Measurements from ENCODE around the gene BCL6. TPM values are rescaled to one million over a fixed set of nuclear protein-coding genes. Genes with fewer than 3 reads are reported as not detected.

Gene BCL6
- polyA plus RNA-seq, 1 donor (not counting 4 experiments of a cell fraction or from before 2014, with no cell fraction given) = 7.7 TPM

- H3K4me2 ChIP-seq (ENCODE audit: control insufficient read depth, extremely low read depth, insufficient read depth, low read depth, low read length) = no peak overlapping the region
- dilution Hi-C loops (cut with MboI; ENCODE audit: extremely low pct_ligation_motif_present, low sequenced_read_pairs) = loop anchor here (25.0 kb wide), 1 partner anchor 374 kb away; no protein-coding TSS in a partner anchor
- DNase-seq (ENCODE audit: low read depth, low spot score) = no peak
- H3K9me3 ChIP-seq (ENCODE audit: control insufficient read depth, low read depth, low read length) = peaks cover 3% of the 10 kb centered on the region
- H3K4me3 ChIP-seq (ENCODE audit: control insufficient read depth in 2 of 3, extremely low read depth in 1 of 3, insufficient read depth in 2 of 3, low read depth in 1 of 3, low read length in 3 of 3) = no peak overlapping the region
- H3K9ac ChIP-seq (ENCODE audit: control insufficient read depth, extremely low read depth, insufficient read depth, low read length) = no peak overlapping the region
- no peaks in the 10 kb centered on the region for H3K79me2 ChIP-seq (ENCODE audit: control insufficient read depth, insufficient read depth, low read length)
- no peak for FAIRE-seq
- H4K20me1 ChIP-seq (ENCODE audit: control insufficient read depth, extremely low read depth, insufficient read depth, low read length) = no peaks in the 10 kb centered on the region
- H3K36me3 ChIP-seq (ENCODE audit: control insufficient read depth in 2 of 2, extremely low read depth in 1 of 2, insufficient read depth in 2 of 2, low read length in 2 of 2) = no peaks in the 10 kb centered on the region
- no peak overlapping the region for H2AFZ ChIP-seq (ENCODE audit: control insufficient read depth, low read length)
- no peaks in the 10 kb centered on the region for H3K9me1 ChIP-seq (ENCODE audit: control insufficient read depth, extremely low read depth, insufficient read depth, low read length)
- no peaks in the 10 kb centered on the region for H3K4me1 ChIP-seq (ENCODE audit: control insufficient read depth, extremely low read depth, insufficient read depth, low read length)
- TF ChIP-seq EZH2 (IDR thresholded peaks at IDR 0.05; ENCODE audit: low read length) (no peak), CTCF (optimal IDR thresholded peaks at IDR 0.05 in 1 of 3, IDR thresholded peaks at IDR 0.05 in 1 of 3, conservative IDR thresholded peaks at IDR 0.05 in 1 of 3; ENCODE audit: extremely low read depth in 1 of 3, insufficient read depth in 2 of 3, low read length in 3 of 3) (no peak)
- H3K27ac ChIP-seq (ENCODE audit: control insufficient read depth, insufficient read depth, low read length) = no peak overlapping the region
- peaks cover 10% of the 10 kb centered on the region for H3K27me3 ChIP-seq (ENCODE audit: control insufficient read depth, extremely low read depth, insufficient read depth, low read length)
These were observed 59.3 kb downstream of the BCL6 start for GRCh38 chr3:187685948-187686347.

GRCh38 chr3:187684880-187685279 lies 60.4 kb downstream of the BCL6 start:
- no peak for DNase-seq (ENCODE audit: low read depth, low spot score)
- peaks cover 9% of the 10 kb centered on the region for H3K27me3 ChIP-seq (ENCODE audit: control insufficient read depth, extremely low read depth, insufficient read depth, low read length)
- dilution Hi-C loops (cut with MboI; ENCODE audit: extremely low pct_ligation_motif_present, low sequenced_read_pairs) = loop anchor here (25.0 kb wide), 1 partner anchor 373 kb away; no protein-coding TSS in a partner anchor
- no peaks in the 10 kb centered on the region for H3K4me1 ChIP-seq (ENCODE audit: control insufficient read depth, extremely low read depth, insufficient read depth, low read length)
- H2AFZ ChIP-seq (ENCODE audit: control insufficient read depth, low read length) = no peak overlapping the region
- TF ChIP-seq CTCF (optimal IDR thresholded peaks at IDR 0.05 in 1 of 3, IDR thresholded peaks at IDR 0.05 in 1 of 3, conservative IDR thresholded peaks at IDR 0.05 in 1 of 3; ENCODE audit: extremely low read depth in 1 of 3, insufficient read depth in 2 of 3, low read length in 3 of 3) (no peak), EZH2 (IDR thresholded peaks at IDR 0.05; ENCODE audit: low read length) (no peak)
- H3K9ac ChIP-seq (ENCODE audit: control insufficient read depth, extremely low read depth, insufficient read depth, low read length) = no peak overlapping the region
- no peaks in the 10 kb centered on the region for H3K79me2 ChIP-seq (ENCODE audit: control insufficient read depth, insufficient read depth, low read length)
- no peak overlapping the region for H3K27ac ChIP-seq (ENCODE audit: control insufficient read depth, insufficient read depth, low read length)
- H3K9me1 ChIP-seq (ENCODE audit: control insufficient read depth, extremely low read depth, insufficient read depth, low read length) = no peaks in the 10 kb centered on the region
- no peaks in the 10 kb centered on the region for H3K36me3 ChIP-seq (ENCODE audit: control insufficient read depth in 2 of 2, extremely low read depth in 1 of 2, insufficient read depth in 2 of 2, low read length in 2 of 2)
- FAIRE-seq = no peak
- H3K4me2 ChIP-seq (ENCODE audit: control insufficient read depth, extremely low read depth, insufficient read depth, low read depth, low read length) = no peak overlapping the region
- H3K9me3 ChIP-seq (ENCODE audit: control insufficient read depth, low read depth, low read length) = peaks cover 3% of the 10 kb centered on the region
- H3K4me3 ChIP-seq (ENCODE audit: control insufficient read depth in 2 of 3, extremely low read depth in 1 of 3, insufficient read depth in 2 of 3, low read depth in 1 of 3, low read length in 3 of 3) = no peak overlapping the region
- H4K20me1 ChIP-seq (ENCODE audit: control insufficient read depth, extremely low read depth, insufficient read depth, low read length) = no peaks in the 10 kb centered on the region
